ENCODE results near the gene NCF2. TPM values are rescaled to one million over a fixed set of nuclear protein-coding genes. Genes with fewer than 3 reads are reported as not detected.

The NCF2 gene
- total RNA-seq, 2 donors from 2014 or later, result 21.7 to 22.2 TPM

- H3K4me3 ChIP-seq, result no peak overlapping the region
- peaks cover 4% of the 10 kb centered on the region for H3K36me3 ChIP-seq
- no peaks in the 10 kb centered on the region for H3K4me1 ChIP-seq (ENCODE audit: control insufficient read depth in 1 of 2, low read depth in 2 of 2)
- H3K27ac ChIP-seq, result no peak overlapping the region
- DNase-seq (ENCODE audit: low spot score) (no peak), ATAC-seq (ENCODE audit: insufficient number of reproducible peaks, low FRiP score, low read depth) (no peak)
- no peaks in the 10 kb centered on the region for H3K9me3 ChIP-seq
- no peaks in the 10 kb centered on the region for H3K27me3 ChIP-seq (replicated peaks; ENCODE audit: insufficient read depth)
- no peak for TF ChIP-seq CTCF (IDR thresholded peaks at IDR 0.05)
These were observed 31.2 kb downstream of the NCF2 start for GRCh38 chr1:183559061-183559460.

GRCh38 chr1:183554577-183554976, 35.7 kb downstream of the NCF2 start:
- no peaks in the 10 kb centered on the region for H3K27me3 ChIP-seq (replicated peaks; ENCODE audit: insufficient read depth)
- TF ChIP-seq CTCF (IDR thresholded peaks at IDR 0.05), result no peak
- ATAC-seq (ENCODE audit: insufficient number of reproducible peaks, low FRiP score, low read depth) (no peak), DNase-seq (ENCODE audit: low spot score) (no peak)
- peaks cover 29% of the 10 kb centered on the region for H3K36me3 ChIP-seq
- H3K4me3 ChIP-seq, result no peak overlapping the region
- no peaks in the 10 kb centered on the region for H3K9me3 ChIP-seq
- H3K27ac ChIP-seq, result no peak overlapping the region
- no peaks in the 10 kb centered on the region for H3K4me1 ChIP-seq (ENCODE audit: control insufficient read depth in 1 of 2, low read depth in 2 of 2)

GRCh38 chr1:183553764-183554163, 36.5 kb downstream of the NCF2 start:
- H3K27me3 ChIP-seq (replicated peaks; ENCODE audit: insufficient read depth), result no peaks in the 10 kb centered on the region
- DNase-seq (ENCODE audit: low spot score) (no peak), ATAC-seq (ENCODE audit: insufficient number of reproducible peaks, low FRiP score, low read depth) (no peak)
- peaks cover 36% of the 10 kb centered on the region for H3K36me3 ChIP-seq
- no peak overlapping the region for H3K4me3 ChIP-seq
- TF ChIP-seq CTCF (IDR thresholded peaks at IDR 0.05), result no peak
- no peaks in the 10 kb centered on the region for H3K4me1 ChIP-seq (ENCODE audit: control insufficient read depth in 1 of 2, low read depth in 2 of 2)
- no peaks in the 10 kb centered on the region for H3K9me3 ChIP-seq
- no peak overlapping the region for H3K27ac ChIP-seq

- ATAC-seq (ENCODE audit: insufficient number of reproducible peaks, low FRiP score, low read depth), result no peak
- no peaks in the 10 kb centered on the region for H3K4me1 ChIP-seq (ENCODE audit: control insufficient read depth in 1 of 2, low read depth in 2 of 2)
- H3K9me3 ChIP-seq, result no peaks in the 10 kb centered on the region
- H3K36me3 ChIP-seq, result peaks cover 36% of the 10 kb centered on the region
- no peak for TF ChIP-seq CTCF (IDR thresholded peaks at IDR 0.05)
- DNase-seq (ENCODE audit: low spot score), result no peak
- no peaks in the 10 kb centered on the region for H3K27me3 ChIP-seq (replicated peaks; ENCODE audit: insufficient read depth)
- no peak overlapping the region for H3K4me3 ChIP-seq
- H3K27ac ChIP-seq, result no peak overlapping the region
These were observed 36.9 kb downstream of the NCF2 start for GRCh38 chr1:183553331-183553730.

GRCh38 chr1:183552891-183553290, 37.4 kb downstream of the NCF2 start:
- Histone ChIP-seq H3K36me3 (peaks cover 36% of the 10 kb centered on the region), H3K27me3 (replicated peaks; ENCODE audit: insufficient read depth) (no peaks in the 10 kb centered on the region), H3K4me3 (no peak overlapping the region), H3K27ac (no peak overlapping the region), H3K4me1 (ENCODE audit: control insufficient read depth in 1 of 2, low read depth in 2 of 2) (no peaks in the 10 kb centered on the region), H3K9me3 (no peaks in the 10 kb centered on the region)
- DNase-seq (ENCODE audit: low spot score) (no peak), ATAC-seq (ENCODE audit: insufficient number of reproducible peaks, low FRiP score, low read depth) (no peak)
- TF ChIP-seq CTCF (IDR thresholded peaks at IDR 0.05), result no peak
